Measurements from ENCODE around the gene EPB41.
"Not testable (repeated sequence)": the region's sequence is repeated elsewhere in the genome, so short reads cannot be mapped to it uniquely, and the experiment has no call there.

EPB41 gene

GRCh38 chr1:29052100-29052499 lies 137.7 kb downstream of the EPB41 start:
- no peak for DNase-seq (ENCODE audit: low read depth)

GRCh38 chr1:29052941-29053340 lies 138.6 kb downstream of the EPB41 start:
- no peak for DNase-seq (ENCODE audit: low read depth)

GRCh38 chr1:29055160-29055559 lies 140.8 kb downstream of the EPB41 start:
- DNase-seq (ENCODE audit: low read depth) = no peak

GRCh38 chr1:29056256-29056655 lies 141.9 kb downstream of the EPB41 start:
- no peak for DNase-seq (ENCODE audit: low read depth)

GRCh38 chr1:29057700-29058099 lies 143.3 kb downstream of the EPB41 start:
- no peak for DNase-seq (ENCODE audit: low read depth)

GRCh38 chr1:29062157-29062942 lies 148.0 kb downstream of the EPB41 start:
- DNase-seq (ENCODE audit: low read depth) = no peak

- no peak for DNase-seq (ENCODE audit: low read depth)
These were observed 149.7 kb downstream of the EPB41 start for GRCh38 chr1:29064064-29064463.

- DNase-seq (ENCODE audit: low read depth) = no peak
These were observed 162.8 kb downstream of the EPB41 start for GRCh38 chr1:29077155-29077554.

GRCh38 chr1:29079916-29080629 lies 165.7 kb downstream of the EPB41 start:
- DNase-seq (ENCODE audit: low read depth) = not testable (repeated sequence)

GRCh38 chr1:29081201-29081600 lies 166.8 kb downstream of the EPB41 start:
- DNase-seq (ENCODE audit: low read depth) = no peak

- DNase-seq (ENCODE audit: low read depth) = no peak
These were observed 168.2 kb downstream of the EPB41 start for GRCh38 chr1:29082519-29082918.

- DNase-seq (ENCODE audit: low read depth) = no peak
These were observed 169.2 kb downstream of the EPB41 start for GRCh38 chr1:29083317-29084195.

GRCh38 chr1:29084196-29084521 lies 169.8 kb downstream of the EPB41 start:
- DNase-seq (ENCODE audit: low read depth) = no peak

- DNase-seq (ENCODE audit: low read depth) = no peak
These were observed 176.7 kb downstream of the EPB41 start for GRCh38 chr1:29090937-29091618.

- DNase-seq (ENCODE audit: low read depth) = not testable (repeated sequence)
These were observed 178.3 kb downstream of the EPB41 start for GRCh38 chr1:29092704-29093103.

- no peak for DNase-seq (ENCODE audit: low read depth)
These were observed 180.1 kb downstream of the EPB41 start for GRCh38 chr1:29094433-29094832.

GRCh38 chr1:29094954-29095353 lies 180.6 kb downstream of the EPB41 start:
- no peak for DNase-seq (ENCODE audit: low read depth)

- DNase-seq (ENCODE audit: low read depth) = no peak
These were observed 182.0 kb downstream of the EPB41 start for GRCh38 chr1:29096231-29096886.

GRCh38 chr1:29099286-29099685 lies 184.9 kb downstream of the EPB41 start:
- no peak for DNase-seq (ENCODE audit: low read depth)

- no peak for DNase-seq (ENCODE audit: low read depth)
These were observed 186.1 kb downstream of the EPB41 start for GRCh38 chr1:29100487-29100886.

- no peak for DNase-seq (ENCODE audit: low read depth)
These were observed 191.5 kb downstream of the EPB41 start for GRCh38 chr1:29105822-29106221.

GRCh38 chr1:29108041-29108440 lies 193.7 kb downstream of the EPB41 start:
- not testable (repeated sequence) for DNase-seq (ENCODE audit: low read depth)

Measured in activated T-cell treated with anti-CD3 and anti-CD28 coated beads for 1 hour (primary cell).